Fibroblast of lung (primary cell): Measurements from ENCODE around the gene DR1.

Source experiments
- EZH2 ChIP-seq: IDR thresholded peaks from 2 replicates; pipeline ENCODE4 v1.5.1; 2012; ENCODE audit warnings: low read length, control low read depth, mild to moderate bottlenecking; ENCODE audit errors: missing control alignments
- TF ChIP-seq, protein P1 (sequence below), 2 donors: IDR thresholded peaks in 1 of 2; conservative IDR thresholded peaks in 1 of 2; 1 replicate in 1 of 2; 2 replicates in 1 of 2; pipeline ENCODE4 v1.5.1; 2011 to 2012; ENCODE audit warnings: low read length in 2 of 2, control low read depth in 1 of 2, inconsistent platforms in 1 of 2, low read depth in 1 of 2, mild to moderate bottlenecking in 1 of 2

- no peak for TF ChIP-seq EZH2
- TF ChIP-seq, protein P1, sequence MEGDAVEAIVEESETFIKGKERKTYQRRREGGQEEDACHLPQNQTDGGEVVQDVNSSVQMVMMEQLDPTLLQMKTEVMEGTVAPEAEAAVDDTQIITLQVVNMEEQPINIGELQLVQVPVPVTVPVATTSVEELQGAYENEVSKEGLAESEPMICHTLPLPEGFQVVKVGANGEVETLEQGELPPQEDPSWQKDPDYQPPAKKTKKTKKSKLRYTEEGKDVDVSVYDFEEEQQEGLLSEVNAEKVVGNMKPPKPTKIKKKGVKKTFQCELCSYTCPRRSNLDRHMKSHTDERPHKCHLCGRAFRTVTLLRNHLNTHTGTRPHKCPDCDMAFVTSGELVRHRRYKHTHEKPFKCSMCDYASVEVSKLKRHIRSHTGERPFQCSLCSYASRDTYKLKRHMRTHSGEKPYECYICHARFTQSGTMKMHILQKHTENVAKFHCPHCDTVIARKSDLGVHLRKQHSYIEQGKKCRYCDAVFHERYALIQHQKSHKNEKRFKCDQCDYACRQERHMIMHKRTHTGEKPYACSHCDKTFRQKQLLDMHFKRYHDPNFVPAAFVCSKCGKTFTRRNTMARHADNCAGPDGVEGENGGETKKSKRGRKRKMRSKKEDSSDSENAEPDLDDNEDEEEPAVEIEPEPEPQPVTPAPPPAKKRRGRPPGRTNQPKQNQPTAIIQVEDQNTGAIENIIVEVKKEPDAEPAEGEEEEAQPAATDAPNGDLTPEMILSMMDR (conservative IDR thresholded peaks at IDR 0.05 in 1 of 2, IDR thresholded peaks at IDR 0.05 in 1 of 2; ENCODE audit: low read depth in 1 of 2, low read length in 2 of 2): no peak
These were observed 6.7 kb downstream of the DR1 start for GRCh38 chr1:93352376-93352775.
